ENCODE results near the gene LMNB1.

DNA sequence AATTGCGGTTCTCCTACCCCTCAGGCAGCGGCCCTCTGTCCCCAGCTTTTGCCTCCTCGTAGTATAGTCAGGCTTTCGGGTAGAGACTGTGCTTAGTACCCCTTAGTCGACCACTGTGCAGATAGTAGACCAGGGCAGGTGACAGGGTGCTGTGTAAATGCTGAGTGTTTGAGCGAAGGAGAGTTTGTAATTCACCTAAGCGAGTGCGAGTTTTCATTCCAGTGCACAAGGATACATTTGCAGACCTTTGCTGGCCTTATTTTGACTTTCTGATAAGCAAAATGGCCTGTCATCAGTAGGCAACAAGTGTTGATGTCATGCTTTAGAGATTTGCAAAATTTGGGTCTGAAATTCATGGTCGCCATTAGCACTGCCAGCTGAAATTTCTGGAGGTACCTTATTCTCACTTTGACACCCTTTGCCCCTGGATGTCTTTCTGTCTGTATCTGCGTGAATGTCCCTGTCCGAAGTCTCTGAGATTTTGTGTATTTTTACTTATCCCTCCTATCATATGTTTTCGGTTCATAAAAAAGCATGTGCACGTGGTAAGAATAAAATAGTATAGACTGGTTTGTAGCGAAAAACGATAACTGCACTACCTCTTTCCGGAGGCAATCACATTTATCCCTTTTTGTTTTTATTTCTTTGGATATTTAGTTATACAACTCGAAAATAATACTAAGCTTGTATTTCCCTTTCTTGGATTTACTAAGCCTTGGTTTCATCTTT lies 1.9 kb downstream of the LMNB1 start:
- TF ChIP-seq, protein P1, sequence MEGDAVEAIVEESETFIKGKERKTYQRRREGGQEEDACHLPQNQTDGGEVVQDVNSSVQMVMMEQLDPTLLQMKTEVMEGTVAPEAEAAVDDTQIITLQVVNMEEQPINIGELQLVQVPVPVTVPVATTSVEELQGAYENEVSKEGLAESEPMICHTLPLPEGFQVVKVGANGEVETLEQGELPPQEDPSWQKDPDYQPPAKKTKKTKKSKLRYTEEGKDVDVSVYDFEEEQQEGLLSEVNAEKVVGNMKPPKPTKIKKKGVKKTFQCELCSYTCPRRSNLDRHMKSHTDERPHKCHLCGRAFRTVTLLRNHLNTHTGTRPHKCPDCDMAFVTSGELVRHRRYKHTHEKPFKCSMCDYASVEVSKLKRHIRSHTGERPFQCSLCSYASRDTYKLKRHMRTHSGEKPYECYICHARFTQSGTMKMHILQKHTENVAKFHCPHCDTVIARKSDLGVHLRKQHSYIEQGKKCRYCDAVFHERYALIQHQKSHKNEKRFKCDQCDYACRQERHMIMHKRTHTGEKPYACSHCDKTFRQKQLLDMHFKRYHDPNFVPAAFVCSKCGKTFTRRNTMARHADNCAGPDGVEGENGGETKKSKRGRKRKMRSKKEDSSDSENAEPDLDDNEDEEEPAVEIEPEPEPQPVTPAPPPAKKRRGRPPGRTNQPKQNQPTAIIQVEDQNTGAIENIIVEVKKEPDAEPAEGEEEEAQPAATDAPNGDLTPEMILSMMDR (IDR thresholded peaks at IDR 0.05; ENCODE audit: low read depth, low read length): no peak
- TF ChIP-seq POLR2A (IDR thresholded peaks at IDR 0.05; ENCODE audit: extremely low read depth, insufficient read length): no peak
